GM12873 (cell line): ENCODE measurements around the gene SPATA33.

ENCODE experiments used
- TF ChIP-seq, protein P1 (sequence below): IDR thresholded peaks from 2 replicates; pipeline ENCODE4 v1.5.1; 2012; ENCODE audit warnings: low read depth, mild to moderate bottlenecking, moderate library complexity, low read length, control low read depth; ENCODE audit not compliant: insufficient read depth; ENCODE audit errors: missing control alignments

Gene SPATA33

DNA sequence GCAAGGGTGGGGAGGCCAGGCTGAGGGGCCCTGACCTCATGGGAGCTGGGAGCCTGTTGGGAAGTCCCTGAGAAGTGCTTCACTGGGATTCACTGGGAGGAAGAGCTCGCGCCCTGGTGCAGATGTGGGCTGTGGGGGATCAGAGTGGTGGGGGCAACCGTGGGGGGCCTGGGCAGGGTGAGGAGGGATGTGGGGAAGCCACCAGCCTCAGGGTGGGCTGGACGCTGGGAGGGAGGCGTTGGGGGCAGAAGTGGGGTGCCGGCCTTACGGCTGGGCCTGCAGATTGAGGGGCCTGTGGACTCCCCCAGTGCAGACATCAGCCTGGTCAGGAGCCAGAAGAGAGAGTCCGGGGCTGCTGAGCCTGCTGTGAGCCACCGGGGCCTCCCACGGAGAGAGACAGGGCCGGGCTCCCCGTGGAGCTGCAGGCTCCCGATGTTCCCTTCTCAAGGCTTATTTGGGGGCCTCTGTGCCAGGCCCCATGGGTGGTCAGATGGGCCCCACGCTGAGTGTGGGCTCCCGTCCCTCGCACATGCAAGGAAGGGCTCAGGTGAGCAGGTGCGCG is 36.4 kb upstream of the SPATA33 start:
- TF ChIP-seq, protein P1, sequence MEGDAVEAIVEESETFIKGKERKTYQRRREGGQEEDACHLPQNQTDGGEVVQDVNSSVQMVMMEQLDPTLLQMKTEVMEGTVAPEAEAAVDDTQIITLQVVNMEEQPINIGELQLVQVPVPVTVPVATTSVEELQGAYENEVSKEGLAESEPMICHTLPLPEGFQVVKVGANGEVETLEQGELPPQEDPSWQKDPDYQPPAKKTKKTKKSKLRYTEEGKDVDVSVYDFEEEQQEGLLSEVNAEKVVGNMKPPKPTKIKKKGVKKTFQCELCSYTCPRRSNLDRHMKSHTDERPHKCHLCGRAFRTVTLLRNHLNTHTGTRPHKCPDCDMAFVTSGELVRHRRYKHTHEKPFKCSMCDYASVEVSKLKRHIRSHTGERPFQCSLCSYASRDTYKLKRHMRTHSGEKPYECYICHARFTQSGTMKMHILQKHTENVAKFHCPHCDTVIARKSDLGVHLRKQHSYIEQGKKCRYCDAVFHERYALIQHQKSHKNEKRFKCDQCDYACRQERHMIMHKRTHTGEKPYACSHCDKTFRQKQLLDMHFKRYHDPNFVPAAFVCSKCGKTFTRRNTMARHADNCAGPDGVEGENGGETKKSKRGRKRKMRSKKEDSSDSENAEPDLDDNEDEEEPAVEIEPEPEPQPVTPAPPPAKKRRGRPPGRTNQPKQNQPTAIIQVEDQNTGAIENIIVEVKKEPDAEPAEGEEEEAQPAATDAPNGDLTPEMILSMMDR: no peak

DNA sequence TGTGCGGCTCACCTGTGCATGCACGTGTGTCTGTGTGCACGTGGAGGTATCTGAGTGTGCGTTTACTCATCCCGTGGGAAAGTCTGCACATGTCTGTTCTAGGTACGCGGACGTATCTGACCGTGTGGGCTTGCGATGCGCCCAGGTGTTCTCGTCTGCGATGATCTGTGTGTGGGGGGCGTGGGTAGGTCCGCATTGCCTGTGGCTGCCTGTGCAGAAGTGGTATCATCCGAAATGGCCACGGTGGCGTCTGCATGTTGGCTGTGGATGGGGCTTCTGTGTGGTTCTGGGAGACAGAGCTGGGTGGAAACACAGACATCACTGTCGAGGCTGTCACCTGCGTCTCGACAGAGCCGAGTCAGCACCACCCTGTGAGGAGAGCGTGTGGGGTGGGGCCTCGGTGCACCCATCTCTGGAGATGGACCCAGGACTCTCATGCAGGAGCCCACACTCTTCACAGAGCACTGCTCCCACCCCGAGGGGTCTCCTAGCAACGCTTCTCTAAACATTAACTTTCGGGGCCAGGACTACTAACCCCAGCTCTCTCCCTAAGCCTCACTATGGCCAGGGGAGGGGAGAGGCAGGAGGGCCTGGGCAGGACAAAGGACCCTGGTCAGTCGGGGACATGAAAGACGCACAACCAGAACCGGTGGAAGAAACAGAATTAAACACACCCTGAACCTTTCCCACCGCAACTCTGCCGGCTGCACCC is 35.8 kb upstream of the SPATA33 start:
- TF ChIP-seq, protein P1: no peak

DNA sequence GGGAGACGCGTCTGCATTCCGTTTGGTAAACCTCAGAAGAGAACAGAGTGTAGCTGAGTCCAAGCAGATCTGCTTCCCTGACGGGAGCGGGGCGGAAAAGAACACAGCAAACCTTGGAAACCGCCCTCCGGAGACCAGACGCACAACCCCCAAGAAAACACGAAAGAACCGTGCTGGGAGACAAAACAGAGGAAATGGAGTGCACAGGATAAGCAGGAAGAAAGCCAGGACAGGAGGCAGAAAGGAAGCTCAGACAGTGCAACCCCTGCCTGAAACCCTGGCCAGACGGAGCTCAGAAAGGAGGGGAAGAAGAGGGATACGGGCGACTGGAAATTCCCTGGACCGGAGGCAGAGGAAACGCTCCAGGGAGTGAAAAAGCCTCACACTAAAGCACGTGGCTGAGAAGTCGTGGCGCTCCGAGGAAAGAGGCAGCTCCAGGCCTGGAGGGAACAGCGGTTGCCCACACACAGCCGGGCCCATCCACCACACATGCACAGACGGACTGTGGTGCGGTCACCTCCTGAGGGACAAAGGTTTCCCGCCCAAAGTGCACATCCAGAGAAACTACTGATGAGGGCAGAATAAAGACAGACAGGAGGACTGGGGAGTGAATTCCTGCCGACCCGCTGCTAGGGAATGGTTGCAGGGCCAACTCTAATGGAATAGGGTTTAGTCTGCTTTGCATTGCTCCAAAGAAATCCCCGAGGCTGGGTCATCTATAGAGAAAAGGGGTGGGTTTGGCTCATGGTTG is 34.0 kb upstream of the SPATA33 start:
- TF ChIP-seq, protein P1: no peak

DNA sequence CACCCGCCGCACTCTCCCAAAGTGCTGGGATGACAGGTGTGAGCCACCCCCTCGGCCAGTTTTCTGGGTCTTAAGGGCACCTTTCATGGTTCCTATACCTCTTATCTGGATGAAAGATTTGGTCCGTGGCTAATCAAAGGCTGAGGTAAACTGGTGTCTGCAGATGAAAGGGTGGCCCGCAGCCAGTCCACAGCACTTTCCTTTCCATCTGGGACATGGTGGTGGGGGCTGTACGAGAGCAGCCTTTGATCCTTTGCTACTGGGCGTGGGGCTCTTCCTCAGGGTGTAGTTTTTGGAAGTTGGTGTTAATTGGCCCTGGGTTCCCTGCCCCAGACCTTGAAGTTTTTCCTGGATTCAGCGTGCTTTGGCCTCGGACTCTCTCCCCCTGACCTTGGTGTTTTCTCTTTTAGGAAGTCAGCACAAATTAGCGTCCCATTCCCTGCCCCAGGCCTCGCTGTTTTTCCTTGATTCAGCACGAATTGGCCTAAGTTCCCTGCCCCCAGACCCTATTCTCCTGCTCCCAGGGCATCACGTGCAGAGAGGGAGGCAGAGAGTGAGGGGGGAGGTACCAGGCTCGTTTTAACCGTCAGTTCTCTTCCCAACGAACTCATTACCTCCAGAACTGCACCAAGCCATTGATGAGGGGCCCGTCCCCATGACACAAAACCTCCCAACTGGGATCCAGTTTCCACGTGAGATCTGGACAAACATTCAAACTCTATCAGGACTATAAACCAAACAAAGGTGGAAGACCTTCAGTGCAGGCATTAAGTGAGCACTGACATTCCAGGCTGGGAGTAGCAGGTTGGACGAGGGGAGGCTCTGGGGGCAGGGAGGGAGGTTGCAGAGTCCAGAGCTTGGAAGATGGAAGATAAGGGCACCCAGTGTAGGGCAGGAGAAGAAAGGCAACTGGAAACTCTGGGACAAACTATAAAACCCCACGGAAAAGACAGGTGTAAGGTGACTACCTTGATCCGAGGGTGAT is 32.6 kb upstream of the SPATA33 start:
- TF ChIP-seq, protein P1: no peak

DNA sequence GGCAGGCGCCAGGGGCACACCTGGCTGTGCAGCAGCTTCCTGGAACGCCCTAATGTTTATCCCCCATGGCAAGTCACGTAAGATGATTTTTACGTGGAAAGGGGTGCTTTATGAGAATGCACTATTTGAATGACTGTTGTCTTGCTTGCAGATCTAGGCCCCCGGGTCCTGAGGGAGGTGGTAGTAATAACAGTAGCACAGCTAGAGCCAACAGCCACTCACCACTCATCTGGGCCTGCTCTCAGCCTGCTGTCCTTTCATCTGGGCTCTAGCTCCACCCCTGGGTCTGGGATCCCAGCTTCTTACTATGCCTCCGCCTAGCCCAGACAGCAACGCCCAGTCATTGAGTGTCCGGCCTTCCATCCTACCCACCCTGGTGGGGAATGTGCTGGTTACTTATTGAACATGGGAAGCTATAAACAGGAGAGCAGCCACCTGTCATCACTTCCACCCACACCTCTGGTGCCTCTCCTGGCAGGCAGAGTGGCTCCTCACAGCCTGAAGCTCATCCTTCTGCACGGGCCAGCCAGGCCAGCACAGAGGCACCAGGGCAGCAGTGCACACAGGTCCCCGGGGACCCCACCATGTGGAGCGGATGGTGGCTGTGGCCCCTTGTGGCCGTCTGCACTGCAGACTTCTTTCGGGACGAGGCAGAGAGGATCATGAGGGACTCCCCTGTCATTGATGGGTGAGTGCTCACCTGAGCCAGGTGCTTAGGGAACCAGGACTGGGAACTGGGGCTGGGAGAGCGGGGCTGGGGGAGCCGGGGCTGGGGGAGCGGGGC is 27.6 kb upstream of the SPATA33 start:
- TF ChIP-seq, protein P1: no peak

DNA sequence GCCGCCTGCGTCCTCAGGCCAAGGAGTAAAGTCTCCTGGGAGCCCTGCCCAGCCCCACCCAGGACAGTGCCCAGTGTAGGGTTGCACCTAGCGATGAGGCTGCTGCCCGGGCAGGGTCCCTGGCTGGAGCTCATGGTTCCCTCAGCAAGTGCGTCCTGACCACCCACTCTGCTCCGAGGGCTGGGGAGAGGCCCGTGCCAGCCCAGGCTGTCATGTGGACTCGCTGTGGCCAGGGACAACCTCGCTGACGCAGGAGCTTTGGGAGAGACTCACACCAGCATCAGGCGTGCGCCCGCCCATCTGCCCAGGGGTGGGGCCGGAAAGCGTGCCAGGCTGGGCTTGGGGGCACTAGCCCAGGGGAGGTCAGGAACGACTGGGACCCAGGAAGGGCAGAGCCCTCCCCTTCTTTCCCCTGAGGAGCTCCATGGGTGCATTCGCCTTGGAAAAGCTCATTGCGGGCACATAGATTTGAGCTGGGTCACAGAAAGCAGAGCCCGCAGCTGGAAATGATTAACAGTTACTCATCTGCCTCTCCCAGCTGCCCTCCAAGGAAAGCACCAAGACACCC is 24.5 kb upstream of the SPATA33 start:
- TF ChIP-seq, protein P1: no peak
